Trophoblast cell (in vitro differentiated cells and primary cell): ENCODE measurements around the gene KCNH1.

Source experiments
- DNase-seq, 2 donors: peaks; one replicate each; pipeline ENCODE4 v3.0.0-alpha.2; 2016
- H2AFZ ChIP-seq: 2 replicates; pipeline ENCODE4 v1.6.1; 2013; ENCODE audit warnings: low read length, moderate library complexity, mild to moderate bottlenecking; ENCODE audit not compliant: insufficient read depth, poor library complexity
- H2AK5ac ChIP-seq: 2 replicates; pipeline ENCODE4 v1.6.1; 2013; ENCODE audit warnings: mild to moderate bottlenecking, low read length
- H2BK120ac ChIP-seq: 2 replicates; pipeline ENCODE4 v1.6.1; 2013; ENCODE audit warnings: low read length, mild to moderate bottlenecking, moderate library complexity; ENCODE audit not compliant: insufficient read depth, poor library complexity
- H2BK12ac ChIP-seq: 2 replicates; pipeline ENCODE4 v1.6.1; 2013; ENCODE audit warnings: mild to moderate bottlenecking, low read length, moderate library complexity
- H2BK5ac ChIP-seq: 2 replicates; pipeline ENCODE4 v1.6.1; 2013; ENCODE audit warnings: low read length, low read depth, moderate library complexity, mild to moderate bottlenecking; ENCODE audit not compliant: poor library complexity
- H3K14ac ChIP-seq: 2 replicates; pipeline ENCODE4 v1.6.1; 2013; ENCODE audit warnings: mild to moderate bottlenecking, low read length
- H3K18ac ChIP-seq: 2 replicates; pipeline ENCODE4 v1.6.1; 2013; ENCODE audit warnings: mild to moderate bottlenecking, low read length
- H3K23ac ChIP-seq: 2 replicates; pipeline ENCODE4 v1.6.1; 2013; ENCODE audit warnings: low read length
- H3K27ac ChIP-seq: 2 replicates; pipeline ENCODE4 v1.5.1; 2013; ENCODE audit warnings: low read depth, mild to moderate bottlenecking, inconsistent platforms, low read length, moderate library complexity
- H3K27me3 ChIP-seq: 2 replicates; pipeline ENCODE4 v1.6.1; 2013; ENCODE audit warnings: inconsistent platforms, mild to moderate bottlenecking, low read length, moderate library complexity; ENCODE audit not compliant: insufficient read depth
- H3K36me3 ChIP-seq, 2 experiments: 1 replicate in 1 of 2; 2 replicates in 1 of 2; pipeline ENCODE4 v1.6.1; 2013; ENCODE audit warnings: low read length in 2 of 2, mild to moderate bottlenecking in 2 of 2, moderate library complexity in 1 of 2; ENCODE audit not compliant: insufficient read depth in 2 of 2, control insufficient read depth in 1 of 2
- H3K4ac ChIP-seq: 2 replicates; pipeline ENCODE4 v1.6.1; 2013; ENCODE audit warnings: low read depth, mild to moderate bottlenecking, low read length, moderate library complexity
- H3K4me1 ChIP-seq, 2 experiments: 1 replicate in 1 of 2; 2 replicates in 1 of 2; pipeline ENCODE4 v1.6.1; 2013; ENCODE audit warnings: low read length in 2 of 2, mild to moderate bottlenecking in 2 of 2, moderate library complexity in 1 of 2; ENCODE audit not compliant: insufficient read depth in 2 of 2, control insufficient read depth in 1 of 2
- H3K4me2 ChIP-seq: 2 replicates; pipeline ENCODE4 v1.6.1; 2013; ENCODE audit warnings: inconsistent platforms, mild to moderate bottlenecking, low read length, moderate library complexity
- H3K4me3 ChIP-seq: 2 replicates; pipeline ENCODE4 v1.5.1; 2013; ENCODE audit warnings: mild to moderate bottlenecking, low read depth, low read length, inconsistent platforms
- H3K79me1 ChIP-seq: one replicate; pipeline ENCODE4 v1.6.1; 2013; ENCODE audit warnings: low read length
- H3K79me2 ChIP-seq: 2 replicates; pipeline ENCODE4 v1.6.1; 2013; ENCODE audit warnings: low read length, mild to moderate bottlenecking; ENCODE audit not compliant: control insufficient read depth, insufficient read depth, poor library complexity
- H3K9ac ChIP-seq: 2 replicates; pipeline ENCODE4 v1.6.1; 2013; ENCODE audit warnings: mild to moderate bottlenecking, low read length
- H3K9me3 ChIP-seq: 2 replicates; pipeline ENCODE4 v1.6.1; 2013; ENCODE audit warnings: low read depth, mild to moderate bottlenecking, control low read depth, inconsistent platforms, low read length; ENCODE audit not compliant: insufficient read depth
- H4K12ac ChIP-seq: 2 replicates; pipeline ENCODE4 v1.6.1; 2013; ENCODE audit warnings: low read depth, mild to moderate bottlenecking, low read length, moderate library complexity
- H4K8ac ChIP-seq: 2 replicates; pipeline ENCODE4 v1.6.1; 2013; ENCODE audit warnings: low read depth, mild to moderate bottlenecking, low read length, moderate library complexity
- H4K91ac ChIP-seq: one replicate; pipeline ENCODE4 v1.6.1; 2013; ENCODE audit warnings: low read depth, mild to moderate bottlenecking, low read length, moderate library complexity
- WGBS: extraction: QIAGEN DNeasy Blood & Tissue Kit; methylation state at CpG from one replicate; pipeline ENCODE4 v1.1.7; 2013; ENCODE audit warnings: missing lambda C conversion rate; ENCODE audit not compliant: insufficient read length, insufficient coverage; ENCODE audit errors: extremely low coverage; 5-methylcytosine and 5-hydroxymethylcytosine counted together

KCNH1 gene

GRCh38 chr1:210705086-210705485, 428.9 kb downstream of the KCNH1 start:
- Histone ChIP-seq H2BK5ac (no peak overlapping the region), H3K79me1 (no peaks in the 10 kb centered on the region), H2AFZ (no peak overlapping the region), H2BK120ac (no peak overlapping the region), H3K27ac (no peak overlapping the region), H4K91ac (no peak overlapping the region), H3K4me1 (peaks cover 0 to 2% of the 10 kb centered on the region in 2 experiments), H3K18ac (no peak overlapping the region), H4K12ac (no peak overlapping the region), H3K14ac (no peak overlapping the region), H3K4me2 (no peak overlapping the region), H3K4me3 (no peak overlapping the region), H3K9ac (no peak overlapping the region), H2AK5ac (no peak overlapping the region), H3K27me3 (no peaks in the 10 kb centered on the region), H3K36me3 (no peaks in the 10 kb centered on the region), H3K4ac (no peak overlapping the region), H3K79me2 (no peaks in the 10 kb centered on the region), H3K9me3 (peaks cover 5% of the 10 kb centered on the region), H3K23ac (no peak overlapping the region), H2BK12ac (no peak overlapping the region), H4K8ac (no peak overlapping the region)
- WGBS = no CpG with 5 or more reads among the region's 3 CpGs
- DNase-seq = no peak

DNA sequence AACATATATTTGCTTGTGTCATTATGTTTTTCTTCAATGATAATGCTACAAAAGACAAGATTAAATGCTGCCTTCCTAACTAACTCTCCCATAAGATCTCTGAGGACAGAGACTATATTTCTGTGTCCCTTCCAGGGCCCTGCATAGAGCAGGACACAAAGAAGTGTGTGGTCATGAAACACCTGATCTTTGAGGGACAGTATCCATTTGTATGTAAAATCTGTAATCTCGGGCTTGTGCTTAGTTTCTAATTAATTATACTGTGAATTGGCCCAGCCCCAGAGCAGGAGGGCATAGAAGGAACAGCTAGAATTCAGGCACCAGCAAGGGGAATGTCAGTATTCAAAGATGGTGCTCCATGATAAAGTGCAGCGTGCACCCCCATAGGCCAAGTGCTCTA, 430.4 kb downstream of the KCNH1 start:
- Histone ChIP-seq H2BK5ac (no peak overlapping the region), H2AK5ac (no peak overlapping the region), H3K27me3 (no peaks in the 10 kb centered on the region), H4K8ac (no peak overlapping the region), H3K4ac (no peak overlapping the region), H3K18ac (no peak overlapping the region), H2BK120ac (no peak overlapping the region), H2BK12ac (no peak overlapping the region), H3K4me1 (peaks cover 0 to 2% of the 10 kb centered on the region in 2 experiments), H3K9ac (no peak overlapping the region), H3K4me2 (no peak overlapping the region), H3K79me1 (no peaks in the 10 kb centered on the region), H3K23ac (no peak overlapping the region), H3K14ac (no peak overlapping the region), H2AFZ (no peak overlapping the region), H3K27ac (no peak overlapping the region), H3K36me3 (no peaks in the 10 kb centered on the region), H3K9me3 (peaks cover 3% of the 10 kb centered on the region), H4K91ac (no peak overlapping the region), H3K79me2 (no peaks in the 10 kb centered on the region), H4K12ac (no peak overlapping the region), H3K4me3 (no peak overlapping the region)
- no peak for DNase-seq
- WGBS = no CpG with 5 or more reads among the region's 2 CpGs

GRCh38 chr1:210702506-210702905, 431.4 kb downstream of the KCNH1 start:
- no peak overlapping the region for H4K91ac ChIP-seq
- no peak overlapping the region for H3K4me3 ChIP-seq
- no peaks in the 10 kb centered on the region for H3K27me3 ChIP-seq
- H2BK5ac ChIP-seq = no peak overlapping the region
- no peak overlapping the region for H3K27ac ChIP-seq
- peaks cover 3% of the 10 kb centered on the region for H3K9me3 ChIP-seq
- H4K12ac ChIP-seq = no peak overlapping the region
- no peak overlapping the region for H3K9ac ChIP-seq
- H2AFZ ChIP-seq = no peak overlapping the region
- no peak overlapping the region for H3K18ac ChIP-seq
- no peak overlapping the region for H3K4me2 ChIP-seq
- no peaks in the 10 kb centered on the region for H3K36me3 ChIP-seq
- no peaks in the 10 kb centered on the region for H3K79me1 ChIP-seq
- no peak overlapping the region for H2BK12ac ChIP-seq
- DNase-seq = no peak
- H3K4ac ChIP-seq = no peak overlapping the region
- no CpG with 5 or more reads among the region's 2 CpGs for WGBS
- no peak overlapping the region for H2BK120ac ChIP-seq
- H3K79me2 ChIP-seq = no peaks in the 10 kb centered on the region
- H3K4me1 ChIP-seq = peaks cover 0 to 2% of the 10 kb centered on the region in 2 experiments
- no peak overlapping the region for H4K8ac ChIP-seq
- no peak overlapping the region for H3K14ac ChIP-seq
- no peak overlapping the region for H2AK5ac ChIP-seq
- H3K23ac ChIP-seq = no peak overlapping the region

DNA sequence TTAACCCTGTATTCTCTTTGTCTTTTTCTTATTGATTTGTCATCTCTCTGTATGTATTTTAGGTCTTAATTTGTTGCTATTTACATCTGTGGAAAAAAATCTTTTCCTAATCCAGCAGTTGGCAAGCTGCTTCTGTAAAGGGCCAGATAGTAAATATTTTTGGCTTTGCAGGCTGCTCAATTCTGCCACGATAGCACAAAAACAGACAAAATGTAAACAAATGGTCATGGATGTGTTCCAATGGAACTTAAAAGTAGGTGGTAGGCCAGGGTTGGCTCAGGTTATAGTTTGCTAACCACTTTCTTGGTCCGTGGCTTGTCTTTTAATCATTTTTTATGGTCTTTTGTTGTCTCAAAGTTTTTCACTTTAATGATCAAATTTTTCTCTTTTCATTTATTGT, 433.4 kb downstream of the KCNH1 start:
- no peak overlapping the region for H3K27ac ChIP-seq
- no peak overlapping the region for H4K8ac ChIP-seq
- H4K12ac ChIP-seq = no peak overlapping the region
- no peak overlapping the region for H3K9ac ChIP-seq
- peaks cover 3% of the 10 kb centered on the region for H3K9me3 ChIP-seq
- no peak overlapping the region for H2BK5ac ChIP-seq
- no peak overlapping the region for H3K4me2 ChIP-seq
- H3K36me3 ChIP-seq = no peaks in the 10 kb centered on the region
- no peak overlapping the region for H4K91ac ChIP-seq
- H2BK12ac ChIP-seq = no peak overlapping the region
- H3K4ac ChIP-seq = no peak overlapping the region
- H3K79me1 ChIP-seq = no peaks in the 10 kb centered on the region
- no peak overlapping the region for H2AFZ ChIP-seq
- H3K4me1 ChIP-seq = peaks cover 0 to 2% of the 10 kb centered on the region in 2 experiments
- no peaks in the 10 kb centered on the region for H3K79me2 ChIP-seq
- H3K27me3 ChIP-seq = no peaks in the 10 kb centered on the region
- H2BK120ac ChIP-seq = no peak overlapping the region
- H3K4me3 ChIP-seq = no peak overlapping the region
- no peak overlapping the region for H3K14ac ChIP-seq
- no CpG with 5 or more reads among the region's 2 CpGs for WGBS
- H2AK5ac ChIP-seq = no peak overlapping the region
- H3K23ac ChIP-seq = no peak overlapping the region
- no peak for DNase-seq
- no peak overlapping the region for H3K18ac ChIP-seq
